SK-N-SH (cell line): Measurements from ENCODE around the gene DUSP5. TPM values are rescaled to one million over a fixed set of nuclear protein-coding genes. Genes with fewer than 3 reads are reported as not detected.

Experiments used
- CTCF ChIA-PET: fragments of 300-600, 350-600 bp; formaldehyde crosslinking; extraction: SDS; loops from one replicate; lab custom pipeline; 2021; lab: Yijun Ruan, JAX
- POLR2A ChIA-PET: fragments of 350-600 bp; sonication (Branson Sonifier 250); formaldehyde crosslinking; extraction: SDS; loops from one replicate; lab custom pipeline; 2020; ENCODE audit warnings: antibody characterized with exemption, inconsistent platforms; lab: Yijun Ruan, JAX
- DNase-seq: peaks from one replicate; pipeline ENCODE4 v3.0.0; 2012
- H2AFZ ChIP-seq: fragments of 200-600 bp; sonication (generic); 2 replicates; pipeline ENCODE4 v1.8.1; 2016; ENCODE audit warnings: antibody characterized with exemption, mild to moderate bottlenecking, low read depth
- H3F3A ChIP-seq: fragments of 200-600 bp; sonication (generic); replicated peaks from 2 replicates; pipeline ENCODE3; 2016; ENCODE audit warnings: antibody characterized with exemption, mild to moderate bottlenecking; ENCODE audit not compliant: insufficient read depth
- H3K27ac ChIP-seq, 2 experiments: fragments of 200-500 bp in 1 of 2; fragments of 200-600 bp in 1 of 2; sonication (Bioruptor generic) in 1 of 2; sonication (generic), shearing (Covaris generic) in 1 of 2; 2 replicates each; pipeline versions ENCODE4 v1.5.1 to v1.6.1; 2014 to 2016; ENCODE audit warnings: low read depth in 2 of 2, inconsistent platforms in 1 of 2, low read length in 1 of 2, mild to moderate bottlenecking in 1 of 2, mixed read lengths in 1 of 2
- H3K27me3 ChIP-seq: fragments of 200-600 bp; sonication (generic), shearing (Covaris generic); 2 replicates; pipeline ENCODE4 v1.6.1; 2016; ENCODE audit warnings: mixed run types; ENCODE audit not compliant: insufficient read depth
- H3K36me3 ChIP-seq, 2 experiments: fragments of 200-500 bp in 1 of 2; fragments of 200-600 bp in 1 of 2; sonication (Bioruptor generic) in 1 of 2; sonication (generic) in 1 of 2; replicated peaks in 1 of 2; 2 replicates each; pipeline versions ENCODE3 to v1.5.1; 2014 to 2016; ENCODE audit warnings: low read length in 1 of 2, mild to moderate bottlenecking in 1 of 2; ENCODE audit not compliant: insufficient read depth in 2 of 2, control insufficient read depth in 1 of 2
- H3K4me1 ChIP-seq, 2 experiments: fragments of 200-500 bp in 1 of 2; fragments of 200-600 bp in 1 of 2; sonication (Bioruptor generic) in 1 of 2; sonication (generic), shearing (Covaris generic) in 1 of 2; 2 replicates each; pipeline versions ENCODE4 v1.5.1 to v1.6.1; 2014 to 2016; ENCODE audit warnings: low read depth in 1 of 2, low read length in 1 of 2, mixed run types in 1 of 2; ENCODE audit not compliant: insufficient read depth in 2 of 2, control insufficient read depth in 1 of 2
- H3K4me2 ChIP-seq: fragments of 200-600 bp; sonication (generic), shearing (Covaris generic); 2 replicates; pipeline ENCODE4 v1.6.1; 2017; ENCODE audit warnings: mixed run types
- H3K4me3 ChIP-seq, 2 experiments: fragments of 200-500 bp in 1 of 2; fragments of 200-600 bp in 1 of 2; sonication (Bioruptor generic) in 1 of 2; sonication (generic), shearing (Covaris generic) in 1 of 2; 2 replicates each; pipeline versions ENCODE4 v1.5.1 to v1.8.1; 2014 to 2016; ENCODE audit warnings: low read depth in 2 of 2, inconsistent platforms in 1 of 2, low read length in 1 of 2, mild to moderate bottlenecking in 1 of 2, mixed read lengths in 1 of 2, moderate library complexity in 1 of 2
- H3K79me2 ChIP-seq: fragments of 200-600 bp; sonication (generic); 2 replicates; pipeline ENCODE4 v1.8.1; 2017; ENCODE audit warnings: mild to moderate bottlenecking; ENCODE audit not compliant: insufficient read depth
- H3K9ac ChIP-seq: fragments of 200-600 bp; sonication (generic); 2 replicates; pipeline ENCODE4 v1.6.1; 2017; ENCODE audit warnings: mixed run types
- H3K9me2 ChIP-seq: fragments of 200-600 bp; sonication (generic); 2 replicates; pipeline ENCODE4 v1.6.1; 2017; ENCODE audit warnings: mixed run types
- H3K9me3 ChIP-seq: fragments of 200-600 bp; sonication (generic); 2 replicates; pipeline ENCODE4 v1.6.1; 2017; ENCODE audit warnings: mixed run types, mild to moderate bottlenecking, moderate library complexity
- H4K20me1 ChIP-seq: fragments of 200-600 bp; sonication (generic); 2 replicates; pipeline ENCODE4 v1.6.1; 2017; ENCODE audit warnings: mild to moderate bottlenecking, mixed run types; ENCODE audit not compliant: insufficient read depth
- CHD2 ChIP-seq: fragments of 150-350 bp; IDR thresholded peaks from 2 replicates; pipeline ENCODE4 v1.6.1; 2018; ENCODE audit warnings: low read length; ENCODE audit not compliant: partially characterized antibody
- ELF1 ChIP-seq: IDR thresholded peaks from 2 replicates; pipeline ENCODE4 v1.4.0; 2012
- EP300 ChIP-seq, 2 experiments: IDR thresholded peaks; 2 replicates each; pipeline versions ENCODE4 v1.4.0 to v1.6.1; 2012; ENCODE audit warnings: borderline replicate concordance in 1 of 2, low read depth in 1 of 2, low read length in 1 of 2
- FOSL2 ChIP-seq: IDR thresholded peaks from 2 replicates; pipeline ENCODE4 v1.4.0; 2012; ENCODE audit warnings: low read depth, mild to moderate bottlenecking, moderate library complexity, borderline replicate concordance
- FOXM1 ChIP-seq: IDR thresholded peaks from 2 replicates; pipeline ENCODE4 v1.4.0; 2012; ENCODE audit warnings: low read depth, mild to moderate bottlenecking
- IRF3 ChIP-seq: fragments of 150-350 bp; IDR thresholded peaks from 2 replicates; pipeline ENCODE4 v1.6.1; 2016; ENCODE audit warnings: mild to moderate bottlenecking, low read depth, low read length
- NFIC ChIP-seq: IDR thresholded peaks from 2 replicates; pipeline ENCODE4 v1.4.0; 2012; ENCODE audit warnings: borderline replicate concordance
- PBX3 ChIP-seq: IDR thresholded peaks from 2 replicates; pipeline ENCODE4; 2012
- RCOR1 ChIP-seq: fragments of 150-350 bp; IDR thresholded peaks from 2 replicates; pipeline ENCODE4 v1.6.1; 2017; ENCODE audit warnings: antibody characterized with exemption, low read length
- RFX5 ChIP-seq: IDR thresholded peaks from 2 replicates; pipeline ENCODE4 v1.6.1; 2012; ENCODE audit warnings: mild to moderate bottlenecking, improper control_type of control experiment, low read length
- SMC3 ChIP-seq: IDR thresholded peaks from 2 replicates; pipeline ENCODE4 v1.6.1; 2012; ENCODE audit warnings: low read depth, low read length, improper control_type of control experiment
- TCF12 ChIP-seq: IDR thresholded peaks from 2 replicates; pipeline ENCODE4 v1.4.0; 2012
- YY1 ChIP-seq: IDR thresholded peaks from 2 replicates; pipeline ENCODE4 v1.4.0; 2012; ENCODE audit warnings: low read depth, mild to moderate bottlenecking
- WGBS: methylation state at CpG from one replicate; pipeline ENCODE4 v1.1.6; 2017; ENCODE audit warnings: low lambda C conversion rate; 5-methylcytosine and 5-hydroxymethylcytosine counted together
- polyA plus RNA-seq, 3 experiments: library from polyadenylated mRNA; depleted of rRNA; stranded (reverse); fragments of >200 nt; gene quantifications; 2 replicates each; pipeline ENCODE4 v1.2.3, GENCODE V29; 2012
- TF ChIP-seq, protein P1 (sequence below): fragments of 200-600 bp; sonication (generic); IDR thresholded peaks from 2 replicates; pipeline ENCODE4 v1.6.1; 2017; ENCODE audit warnings: antibody characterized with exemption, mild to moderate bottlenecking, moderate library complexity
- TF ChIP-seq, protein P2 (sequence below): IDR thresholded peaks from 2 replicates; pipeline ENCODE4 v1.4.0; 2012; ENCODE audit warnings: low read depth

DUSP5 gene
- polyA plus RNA-seq, 1 of the 3 experiments (the other 2 are of a cell fraction): 52.0 TPM

GRCh38 chr10:110544958-110545537 is 47.3 kb downstream of the DUSP5 start:
- Histone ChIP-seq H3K9me2 (no peaks in the 10 kb centered on the region), H3K9ac (no peak overlapping the region), H2AFZ (no peak overlapping the region), H3K4me1 (no peaks in the 10 kb centered on the region), H3K4me3 (no peak overlapping the region), H3K79me2 (no peaks in the 10 kb centered on the region), H3K4me2 (no peak overlapping the region), H3K9me3 (no peaks in the 10 kb centered on the region), H3K27ac (no peak overlapping the region), H4K20me1 (no peaks in the 10 kb centered on the region), H3K36me3 (no peaks in the 10 kb centered on the region), H3F3A (peaks cover 2% of the 10 kb centered on the region), H3K27me3 (no peaks in the 10 kb centered on the region)
- ChIA-PET CTCF (interaction anchor here (0.5 to 9.6 kb wide), 6 partner anchors 13 to 338 kb away, joined by 3 to 112 read pairs (median 4); no protein-coding TSS in a partner anchor), POLR2A (no interaction called here)
- TF ChIP-seq FOXM1: no peak
- no peak for TF ChIP-seq IRF3
- no peak for TF ChIP-seq RFX5
- TF ChIP-seq PBX3: no peak
- no peak for TF ChIP-seq TCF12
- TF ChIP-seq SMC3: no peak
- no peak for TF ChIP-seq NFIC
- TF ChIP-seq ELF1: no peak
- no peak for TF ChIP-seq FOSL2
- TF ChIP-seq, protein P1, sequence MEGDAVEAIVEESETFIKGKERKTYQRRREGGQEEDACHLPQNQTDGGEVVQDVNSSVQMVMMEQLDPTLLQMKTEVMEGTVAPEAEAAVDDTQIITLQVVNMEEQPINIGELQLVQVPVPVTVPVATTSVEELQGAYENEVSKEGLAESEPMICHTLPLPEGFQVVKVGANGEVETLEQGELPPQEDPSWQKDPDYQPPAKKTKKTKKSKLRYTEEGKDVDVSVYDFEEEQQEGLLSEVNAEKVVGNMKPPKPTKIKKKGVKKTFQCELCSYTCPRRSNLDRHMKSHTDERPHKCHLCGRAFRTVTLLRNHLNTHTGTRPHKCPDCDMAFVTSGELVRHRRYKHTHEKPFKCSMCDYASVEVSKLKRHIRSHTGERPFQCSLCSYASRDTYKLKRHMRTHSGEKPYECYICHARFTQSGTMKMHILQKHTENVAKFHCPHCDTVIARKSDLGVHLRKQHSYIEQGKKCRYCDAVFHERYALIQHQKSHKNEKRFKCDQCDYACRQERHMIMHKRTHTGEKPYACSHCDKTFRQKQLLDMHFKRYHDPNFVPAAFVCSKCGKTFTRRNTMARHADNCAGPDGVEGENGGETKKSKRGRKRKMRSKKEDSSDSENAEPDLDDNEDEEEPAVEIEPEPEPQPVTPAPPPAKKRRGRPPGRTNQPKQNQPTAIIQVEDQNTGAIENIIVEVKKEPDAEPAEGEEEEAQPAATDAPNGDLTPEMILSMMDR: no peak
- no peak for TF ChIP-seq EP300 (IDR thresholded peaks at IDR 0.05; ENCODE audit: borderline replicate concordance in 1 of 2, low read depth in 1 of 2, low read length in 1 of 2)
- TF ChIP-seq CHD2: no peak
- no peak for TF ChIP-seq YY1
- TF ChIP-seq, protein P2, sequence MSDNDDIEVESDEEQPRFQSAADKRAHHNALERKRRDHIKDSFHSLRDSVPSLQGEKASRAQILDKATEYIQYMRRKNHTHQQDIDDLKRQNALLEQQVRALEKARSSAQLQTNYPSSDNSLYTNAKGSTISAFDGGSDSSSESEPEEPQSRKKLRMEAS: no peak
- DNase-seq: no peak

DNA sequence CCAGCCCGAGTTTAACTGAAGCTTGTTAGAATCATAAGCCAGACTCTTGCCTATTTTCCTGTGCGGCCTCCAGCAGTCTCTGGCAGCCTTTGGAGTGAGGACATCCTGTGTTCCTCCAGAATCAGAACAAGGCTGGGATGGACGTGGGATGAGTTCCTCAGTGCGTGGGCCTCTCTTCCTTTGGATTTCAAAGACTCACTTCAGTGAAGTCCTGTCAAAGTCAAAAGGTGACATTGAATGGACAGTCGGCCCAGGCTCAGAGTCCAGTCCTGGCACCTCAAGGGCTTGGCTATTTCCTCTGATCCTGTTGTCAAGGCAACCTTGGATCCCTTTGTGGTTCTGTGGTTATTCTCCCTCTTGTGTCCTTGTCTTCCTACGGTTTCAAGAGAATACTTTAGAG is 48.4 kb downstream of the DUSP5 start:
- WGBS: 68% methylated on average over 4 of the region's 6 CpGs
- Histone ChIP-seq H3K4me1 (no peaks in the 10 kb centered on the region), H3K4me2 (no peak overlapping the region), H4K20me1 (no peaks in the 10 kb centered on the region), H3F3A (peaks cover 2% of the 10 kb centered on the region), H3K9ac (no peak overlapping the region), H2AFZ (no peak overlapping the region), H3K9me3 (no peaks in the 10 kb centered on the region), H3K4me3 (no peak overlapping the region), H3K27ac (no peak overlapping the region), H3K27me3 (no peaks in the 10 kb centered on the region), H3K79me2 (no peaks in the 10 kb centered on the region), H3K9me2 (no peaks in the 10 kb centered on the region), H3K36me3 (no peaks in the 10 kb centered on the region)
- CTCF ChIA-PET: interaction anchor here (0.8 to 9.6 kb wide), 19 partner anchors 13 to 348 kb away, joined by 3 to 112 read pairs (median 5); no protein-coding TSS in a partner anchor
- POLR2A ChIA-PET: interaction anchor here (0.8 kb wide), 1 partner anchor 241 kb away, joined by 3 read pairs; the partner anchor contains the start of gene SMNDC1
- TF ChIP-seq RCOR1: no peak
- DNase-seq: no peak
